H1 (cell line): ENCODE measurements around the gene CPNE4. TPM values are rescaled to one million over a fixed set of nuclear protein-coding genes. Genes with fewer than 3 reads are reported as not detected.

Source experiments
- RNF2 ChIP-seq: fragments of 200-900, 300-1000 bp; sonication (generic); IDR thresholded peaks from 2 replicates; pipeline ENCODE4 v1.7.1; 2016; ENCODE audit warnings: borderline replicate concordance, low read depth, mild to moderate bottlenecking, antibody characterized with exemption, low read length; ENCODE audit not compliant: poor library complexity, severe bottlenecking; ENCODE audit errors: missing control alignments
- TCF12 ChIP-seq: IDR thresholded peaks from 2 replicates; pipeline ENCODE4 v1.6.1; 2011; ENCODE audit warnings: low read depth, mild to moderate bottlenecking, low read length
- polyA plus RNA-seq, 7 experiments: library from polyadenylated mRNA; depleted of rRNA in 3 of 7; stranded (reverse) in 5 of 7; unstranded in 2 of 7; fragments of >200 nt in 5 of 7; fragments of 200-250 nt in 2 of 7; gene quantifications; 1 replicate in 5 of 7; 2 replicates in 1 of 7; 4 replicates in 1 of 7; pipeline versions ENCODE4 v1.2.1 to v1.2.3, GENCODE V29; 2011 to 2013; ENCODE audit warnings: missing spikeins in 2 of 7, mixed read lengths in 2 of 7
- total RNA-seq: library from RNA; stranded (reverse); fragmentation: NEBNext Ultra II Directional; extraction: Animal tissue kit (Norgen Biotek cat#: 25700); gene quantifications from 2 replicates; pipeline ENCODE4 v1.2.1, GENCODE V29; 2021

Gene CPNE4
- total and polyA plus RNA-seq, 2 of the 8 experiments (the other 6 are each of a cell fraction or from before 2014, with no cell fraction given), result 0.82 to 3.8 TPM

DNA sequence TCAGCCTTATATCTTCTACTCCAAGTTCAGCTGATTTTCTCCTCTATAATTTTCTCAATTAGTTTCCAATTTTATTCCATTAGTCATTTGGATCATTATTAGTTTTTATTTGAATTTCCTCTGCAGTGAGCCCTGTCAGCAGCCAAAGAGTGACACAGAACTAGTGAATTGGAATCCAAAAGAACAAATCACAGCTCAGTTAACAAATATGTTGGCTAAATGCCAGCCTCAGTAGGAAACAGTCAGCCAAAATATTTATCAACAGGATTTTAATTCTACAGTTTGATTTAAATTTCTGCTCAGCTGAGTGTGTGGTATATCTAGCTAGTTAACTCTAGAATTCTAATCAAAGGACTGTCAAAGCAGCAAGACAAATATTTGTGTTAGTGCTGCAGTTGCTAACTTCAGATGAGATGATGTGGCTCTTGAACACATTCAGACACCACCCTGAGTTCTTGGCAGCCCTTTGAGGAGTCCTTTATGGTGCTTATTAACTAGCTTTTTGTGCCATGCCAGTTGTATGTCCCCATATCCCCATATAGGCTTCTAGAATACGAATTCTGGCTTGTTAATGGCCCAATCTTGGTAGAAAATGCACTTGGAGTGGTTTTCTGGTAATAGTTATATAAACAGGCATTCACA is 194.5 kb downstream of the CPNE4 start (continued):
- TF ChIP-seq RNF2 (no peak), TCF12 (no peak)
